WERI-Rb-1 (cell line): Measurements from ENCODE around the gene ABCC10.

Experiments
- DNase-seq: peaks from one replicate; pipeline ENCODE4 v3.0.0-alpha.2; 2020
- H3K27ac ChIP-seq: fragments of 250-450 bp; sonication (Bioruptor Pico); 2 replicates; pipeline ENCODE4 v1.5.1; 2020; ENCODE audit warnings: mild to moderate bottlenecking, moderate library complexity
- H3K27me3 ChIP-seq: fragments of 250-450 bp; sonication (Bioruptor Pico); 2 replicates; pipeline ENCODE4 v1.5.1; 2021; ENCODE audit warnings: mild to moderate bottlenecking, low read depth, moderate library complexity; ENCODE audit not compliant: insufficient read depth, severe bottlenecking
- H3K36me3 ChIP-seq: fragments of 250-450 bp; sonication (Bioruptor Pico); 2 replicates; pipeline ENCODE4 v1.5.1; 2020; ENCODE audit warnings: mild to moderate bottlenecking, moderate library complexity
- H3K4me3 ChIP-seq: 2 replicates; pipeline ENCODE4 v1.5.1; 2011; ENCODE audit warnings: low read depth, mild to moderate bottlenecking, control low read depth, low read length
- H3K9me3 ChIP-seq: fragments of 250-450 bp; sonication (Bioruptor Pico); 2 replicates; pipeline ENCODE4 v1.5.1; 2021; ENCODE audit warnings: mild to moderate bottlenecking, moderate library complexity; ENCODE audit not compliant: severe bottlenecking
- TF ChIP-seq, protein P1 (sequence below): IDR thresholded peaks from 2 replicates; pipeline ENCODE4 v1.5.1; 2011; ENCODE audit warnings: low read depth, mild to moderate bottlenecking, control low read depth, inconsistent platforms, low read length

ABCC10 gene

DNA sequence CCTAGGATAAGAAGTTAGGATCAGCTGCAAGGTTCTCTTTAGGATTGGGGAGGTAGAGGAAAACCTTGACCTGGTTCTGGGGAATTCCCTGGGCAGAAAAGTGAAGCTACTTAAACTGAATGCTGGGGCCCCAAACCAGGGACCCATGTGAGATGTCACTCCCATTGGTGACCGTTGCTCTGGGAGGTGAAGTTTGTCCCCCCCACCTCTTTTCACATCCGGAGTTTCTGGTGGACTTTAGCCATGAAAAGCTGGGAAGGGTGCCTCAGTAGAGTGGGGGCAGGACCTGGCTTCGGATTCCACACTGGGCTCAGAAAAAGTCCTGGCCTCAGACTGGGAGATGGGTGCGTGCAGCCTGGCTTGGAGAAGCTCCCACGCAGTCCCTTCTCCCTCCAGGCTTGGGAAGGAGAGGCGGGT lies 63.2 kb downstream of the ABCC10 start:
- no peaks in the 10 kb centered on the region for H3K27me3 ChIP-seq
- no peak for DNase-seq
- no peak overlapping the region for H3K27ac ChIP-seq
- no peak overlapping the region for H3K4me3 ChIP-seq
- TF ChIP-seq, protein P1, sequence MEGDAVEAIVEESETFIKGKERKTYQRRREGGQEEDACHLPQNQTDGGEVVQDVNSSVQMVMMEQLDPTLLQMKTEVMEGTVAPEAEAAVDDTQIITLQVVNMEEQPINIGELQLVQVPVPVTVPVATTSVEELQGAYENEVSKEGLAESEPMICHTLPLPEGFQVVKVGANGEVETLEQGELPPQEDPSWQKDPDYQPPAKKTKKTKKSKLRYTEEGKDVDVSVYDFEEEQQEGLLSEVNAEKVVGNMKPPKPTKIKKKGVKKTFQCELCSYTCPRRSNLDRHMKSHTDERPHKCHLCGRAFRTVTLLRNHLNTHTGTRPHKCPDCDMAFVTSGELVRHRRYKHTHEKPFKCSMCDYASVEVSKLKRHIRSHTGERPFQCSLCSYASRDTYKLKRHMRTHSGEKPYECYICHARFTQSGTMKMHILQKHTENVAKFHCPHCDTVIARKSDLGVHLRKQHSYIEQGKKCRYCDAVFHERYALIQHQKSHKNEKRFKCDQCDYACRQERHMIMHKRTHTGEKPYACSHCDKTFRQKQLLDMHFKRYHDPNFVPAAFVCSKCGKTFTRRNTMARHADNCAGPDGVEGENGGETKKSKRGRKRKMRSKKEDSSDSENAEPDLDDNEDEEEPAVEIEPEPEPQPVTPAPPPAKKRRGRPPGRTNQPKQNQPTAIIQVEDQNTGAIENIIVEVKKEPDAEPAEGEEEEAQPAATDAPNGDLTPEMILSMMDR = no peak
- peaks cover 16% of the 10 kb centered on the region for H3K36me3 ChIP-seq
- H3K9me3 ChIP-seq = no peaks in the 10 kb centered on the region

DNA sequence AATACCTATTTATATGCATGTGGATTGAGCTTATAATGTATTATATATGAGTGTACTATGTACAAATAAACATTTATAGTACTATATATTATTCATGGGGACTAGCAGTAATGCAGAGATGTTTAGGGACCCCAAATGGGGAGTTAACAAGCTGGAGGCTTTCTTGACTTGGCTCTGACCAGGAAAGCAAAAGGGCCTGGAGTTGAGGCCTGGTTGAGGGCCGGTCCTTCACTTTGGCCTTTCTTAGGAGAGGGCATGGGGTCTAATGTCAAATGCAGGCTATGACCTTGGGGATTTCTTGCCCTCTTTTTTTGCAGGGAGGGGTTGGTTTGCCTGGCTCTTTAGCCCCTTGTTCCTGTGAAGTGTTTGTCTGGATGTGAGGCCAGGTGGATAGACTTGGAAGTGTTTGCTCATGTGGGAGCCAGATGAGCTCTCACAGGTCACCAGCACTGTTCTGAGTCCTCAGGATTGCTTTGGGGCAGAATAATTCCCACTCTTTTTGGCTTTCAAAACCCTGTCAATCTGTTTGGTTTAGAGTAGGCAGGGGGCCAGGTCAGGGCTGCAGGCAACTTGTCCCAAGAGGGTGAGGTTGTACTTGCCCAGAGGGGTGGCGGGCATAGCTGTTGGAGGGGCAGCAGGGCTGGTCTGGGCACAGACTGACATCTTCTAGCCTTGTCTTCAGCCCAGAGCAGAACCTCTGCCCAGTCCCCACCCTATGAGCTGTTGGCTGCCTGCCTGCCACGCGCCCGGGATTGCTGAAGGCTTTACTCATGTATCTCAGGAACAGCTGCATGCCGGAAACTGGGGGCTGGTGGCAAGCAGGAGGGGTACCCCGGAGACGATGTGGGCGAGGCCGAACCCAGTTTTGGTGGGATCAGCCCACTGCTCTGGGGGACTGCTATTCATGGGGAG lies 64.7 kb downstream of the ABCC10 start:
- H3K27ac ChIP-seq = no peak overlapping the region
- H3K9me3 ChIP-seq = no peaks in the 10 kb centered on the region
- no peak for DNase-seq
- no peaks in the 10 kb centered on the region for H3K27me3 ChIP-seq
- H3K36me3 ChIP-seq = peaks cover 11% of the 10 kb centered on the region
- no peak overlapping the region for H3K4me3 ChIP-seq
- TF ChIP-seq, protein P1 = no peak

DNA sequence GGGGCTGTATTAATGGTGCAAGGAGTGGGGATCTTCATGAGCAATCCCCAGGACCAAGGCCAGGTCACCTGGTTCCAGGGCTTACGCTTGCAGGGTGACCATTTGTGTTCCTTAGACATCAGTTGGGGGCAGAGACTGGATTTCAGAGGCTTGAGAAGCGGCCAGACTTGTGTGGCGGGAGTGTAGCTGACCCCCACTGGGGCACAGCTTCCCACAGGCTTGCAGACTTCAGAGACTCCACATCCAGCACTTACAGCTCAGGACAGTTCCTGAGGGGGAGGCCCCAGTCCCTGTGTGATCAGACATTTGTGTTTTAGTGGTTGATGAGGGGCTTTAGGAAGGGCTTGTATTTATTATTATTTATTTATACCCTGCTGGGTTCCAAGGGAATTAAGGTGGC lies 65.3 kb downstream of the ABCC10 start:
- Histone ChIP-seq H3K4me3 (no peak overlapping the region), H3K9me3 (no peaks in the 10 kb centered on the region), H3K27me3 (no peaks in the 10 kb centered on the region), H3K27ac (no peak overlapping the region), H3K36me3 (peaks cover 13% of the 10 kb centered on the region)
- DNase-seq = no peak
- TF ChIP-seq, protein P1 = no peak

DNA sequence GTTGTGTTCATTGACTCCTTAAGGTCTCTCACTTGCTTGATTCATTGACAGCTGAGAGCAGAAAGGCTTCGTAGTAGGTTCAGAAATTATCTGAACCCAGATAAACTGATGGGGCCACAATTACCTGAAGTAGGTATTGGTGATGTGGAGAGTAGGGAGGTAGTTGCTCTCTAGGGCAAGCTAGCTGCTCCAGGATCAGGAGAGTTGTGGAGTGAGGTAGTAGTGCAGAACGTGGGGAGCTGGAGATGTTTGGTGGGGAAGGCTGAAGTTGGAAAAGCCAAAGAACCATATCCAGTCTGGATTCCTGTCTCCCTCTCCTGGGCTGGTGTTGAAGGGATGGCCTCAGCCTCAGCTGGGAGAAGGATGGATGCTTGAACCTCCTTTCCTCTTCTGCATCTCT lies 65.9 kb downstream of the ABCC10 start:
- Histone ChIP-seq H3K9me3 (no peaks in the 10 kb centered on the region), H3K27ac (no peak overlapping the region), H3K4me3 (no peak overlapping the region), H3K36me3 (peaks cover 18% of the 10 kb centered on the region), H3K27me3 (no peaks in the 10 kb centered on the region)
- no peak for DNase-seq
- TF ChIP-seq, protein P1 = no peak

DNA sequence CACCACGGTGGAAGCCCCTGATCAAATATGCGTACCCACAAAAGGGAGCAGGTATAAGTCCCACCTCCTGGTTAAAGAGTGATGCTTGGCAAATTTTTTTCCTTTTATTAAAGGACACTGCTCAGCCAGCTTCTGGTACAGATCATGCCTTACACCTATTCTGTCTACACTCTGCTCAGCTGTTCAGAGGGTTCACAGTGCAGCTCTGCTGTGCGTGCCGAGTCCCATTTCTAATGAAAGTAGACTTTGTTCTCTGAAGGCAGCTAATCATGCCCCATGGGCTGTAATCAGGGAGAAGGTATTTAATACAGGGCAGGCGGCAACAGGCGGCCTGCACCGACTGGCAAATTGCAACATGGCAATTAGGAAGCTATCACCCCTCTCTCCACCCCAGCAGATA lies 66.5 kb downstream of the ABCC10 start:
- H3K4me3 ChIP-seq = no peak overlapping the region
- peaks cover 22% of the 10 kb centered on the region for H3K36me3 ChIP-seq
- no peak for DNase-seq
- no peaks in the 10 kb centered on the region for H3K27me3 ChIP-seq
- TF ChIP-seq, protein P1 = no peak
- no peak overlapping the region for H3K27ac ChIP-seq
- H3K9me3 ChIP-seq = no peaks in the 10 kb centered on the region
